GM12878 (cell line): Measurements from ENCODE around the gene PLA2G4A.

Source experiments
- CBFB ChIP-seq: IDR thresholded peaks from 2 replicates; pipeline ENCODE4 v1.6.1; 2016; ENCODE audit warnings: antibody characterized with exemption, low read depth
- CTCF ChIP-seq, 3 experiments: IDR thresholded peaks in 2 of 3; conservative IDR thresholded peaks in 1 of 3; 2 replicates each; pipeline ENCODE4 v1.5.1; 2011; ENCODE audit warnings: low read depth in 3 of 3, low read length in 3 of 3, mild to moderate bottlenecking in 3 of 3, control low read depth in 2 of 3, moderate library complexity in 2 of 3, inconsistent platforms in 1 of 3, mixed read lengths in 1 of 3; ENCODE audit not compliant: control insufficient read depth in 2 of 3, insufficient read depth in 1 of 3; ENCODE audit errors: extremely low read depth in 1 of 3
- EZH2 ChIP-seq: IDR thresholded peaks from 2 replicates; pipeline ENCODE4 v1.6.1; 2012; ENCODE audit warnings: low read depth, mild to moderate bottlenecking, control low read depth, inconsistent platforms, low read length, borderline replicate concordance; ENCODE audit not compliant: control insufficient read depth
- FOXM1 ChIP-seq: IDR thresholded peaks from 2 replicates; pipeline ENCODE4 v1.6.1; 2012; ENCODE audit warnings: low read depth, mild to moderate bottlenecking, inconsistent platforms, low read length, moderate library complexity
- MXI1 ChIP-seq: fragments of 150-350 bp; IDR thresholded peaks from 2 replicates; pipeline ENCODE4 v1.6.1; 2011; ENCODE audit warnings: low read depth, mild to moderate bottlenecking, inconsistent platforms, low read length, improper control_type of control experiment
- POLR2A ChIP-seq: IDR thresholded peaks from 2 replicates; pipeline ENCODE4 v1.6.1; 2011; ENCODE audit warnings: low read depth, mild to moderate bottlenecking, low read length
- PRDM15 ChIP-seq: fragments of 450-650 bp; formaldehyde crosslinking; IDR thresholded peaks from 2 replicates; pipeline ENCODE4 v1.4.0; 2020; ENCODE audit warnings: mild to moderate bottlenecking, moderate library complexity
- RAD21 ChIP-seq: IDR thresholded peaks from 2 replicates; pipeline ENCODE4 v1.6.1; 2011; ENCODE audit warnings: mild to moderate bottlenecking, low read depth, low read length, moderate library complexity; ENCODE audit not compliant: insufficient read depth
- SRF ChIP-seq, 2 experiments: IDR thresholded peaks; 2 replicates each; pipeline ENCODE4 v1.6.1; 2011; ENCODE audit warnings: low read depth in 2 of 2, low read length in 2 of 2, mild to moderate bottlenecking in 1 of 2, moderate library complexity in 1 of 2
- TCF12 ChIP-seq: IDR thresholded peaks from 2 replicates; pipeline ENCODE4 v1.6.1; 2011; ENCODE audit warnings: low read depth, mild to moderate bottlenecking, low read length
- TCF7 ChIP-seq: IDR thresholded peaks from 2 replicates; pipeline ENCODE4 v1.6.1; 2014; ENCODE audit warnings: antibody characterized with exemption, borderline replicate concordance
- ZBTB40 ChIP-seq: fragments of 450-650 bp; IDR thresholded peaks from 2 replicates; pipeline ENCODE4 v1.6.1; 2016; ENCODE audit warnings: mild to moderate bottlenecking, moderate library complexity, borderline replicate concordance
- TF ChIP-seq, protein P1 (sequence below): fragments of 450-650 bp; IDR thresholded peaks from 2 replicates; pipeline ENCODE4 v1.6.1; 2018; ENCODE audit warnings: borderline replicate concordance, mild to moderate bottlenecking; ENCODE audit not compliant: partially characterized antibody

DNA sequence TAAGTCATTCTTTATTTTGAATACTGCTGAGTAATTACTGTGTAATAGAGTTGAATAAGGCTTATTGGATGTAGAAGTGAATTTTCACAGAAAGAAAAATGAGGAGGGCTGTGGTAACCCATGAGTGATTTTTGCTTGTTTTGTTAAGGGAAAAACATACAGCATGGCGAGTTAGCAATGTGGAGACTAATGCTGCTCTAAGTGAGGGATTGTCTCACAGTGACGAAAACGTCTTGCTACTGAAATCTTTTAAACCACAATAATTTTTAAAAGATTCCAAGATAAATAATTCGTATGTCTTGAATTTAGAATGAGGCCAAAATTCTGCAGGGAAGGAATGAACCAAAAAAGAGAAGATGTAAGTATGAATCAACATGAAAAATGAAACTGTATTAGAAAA, 16.2 kb upstream of the PLA2G4A start:
- TF ChIP-seq TCF7 (no peak), SRF (IDR thresholded peaks at IDR 0.05; ENCODE audit: low read depth in 2 of 2, low read length in 2 of 2) (no peak), CTCF (IDR thresholded peaks at IDR 0.05 in 2 of 3, conservative IDR thresholded peaks at IDR 0.05 in 1 of 3; ENCODE audit: control insufficient read depth in 2 of 3, extremely low read depth in 1 of 3, insufficient read depth in 1 of 3, low read depth in 3 of 3, low read length in 3 of 3) (no peak), POLR2A (no peak), ZBTB40 (no peak), FOXM1 (no peak), TCF12 (no peak), EZH2 (no peak), CBFB (no peak), MXI1 (no peak), RAD21 (no peak), PRDM15 (CRISPR knock-in tag) (no peak)
- TF ChIP-seq, protein P1, sequence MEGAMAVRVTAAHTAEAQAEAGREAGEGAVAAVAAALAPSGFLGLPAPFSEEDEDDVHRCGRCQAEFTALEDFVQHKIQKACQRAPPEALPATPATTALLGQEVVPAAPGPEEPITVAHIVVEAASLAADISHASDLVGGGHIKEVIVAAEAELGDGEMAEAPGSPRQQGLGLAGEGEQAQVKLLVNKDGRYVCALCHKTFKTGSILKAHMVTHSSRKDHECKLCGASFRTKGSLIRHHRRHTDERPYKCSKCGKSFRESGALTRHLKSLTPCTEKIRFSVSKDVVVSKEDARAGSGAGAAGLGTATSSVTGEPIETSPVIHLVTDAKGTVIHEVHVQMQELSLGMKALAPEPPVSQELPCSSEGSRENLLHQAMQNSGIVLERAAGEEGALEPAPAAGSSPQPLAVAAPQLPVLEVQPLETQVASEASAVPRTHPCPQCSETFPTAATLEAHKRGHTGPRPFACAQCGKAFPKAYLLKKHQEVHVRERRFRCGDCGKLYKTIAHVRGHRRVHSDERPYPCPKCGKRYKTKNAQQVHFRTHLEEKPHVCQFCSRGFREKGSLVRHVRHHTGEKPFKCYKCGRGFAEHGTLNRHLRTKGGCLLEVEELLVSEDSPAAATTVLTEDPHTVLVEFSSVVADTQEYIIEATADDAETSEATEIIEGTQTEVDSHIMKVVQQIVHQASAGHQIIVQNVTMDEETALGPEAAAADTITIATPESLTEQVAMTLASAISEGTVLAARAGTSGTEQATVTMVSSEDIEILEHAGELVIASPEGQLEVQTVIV: no peak
